SJSA1 (cell line): Measurements from ENCODE around the gene LEP. TPM values are rescaled to one million over a fixed set of nuclear protein-coding genes. Genes with fewer than 3 reads are reported as not detected.
"Not testable (repeated sequence)": the region's sequence is repeated elsewhere in the genome, so short reads cannot be mapped to it uniquely, and the experiment has no call there.

Source experiments
- DNase-seq, 2 experiments: peaks; one replicate each; pipeline ENCODE4 v3.0.0-alpha.2; 2015 to 2020; ENCODE audit warnings: low spot score in 2 of 2, low read depth in 1 of 2
- H3K27ac ChIP-seq: fragments of 250-450 bp; sonication (Bioruptor Pico); 2 replicates; pipeline ENCODE4 v1.5.1; 2020; ENCODE audit warnings: mild to moderate bottlenecking, moderate library complexity
- H3K27me3 ChIP-seq: fragments of 250-450 bp; sonication (Bioruptor Pico); replicated peaks from 2 replicates; pipeline ENCODE4 v1.5.1; 2020; ENCODE audit warnings: mild to moderate bottlenecking, moderate library complexity
- H3K36me3 ChIP-seq: fragments of 250-450 bp; sonication (Bioruptor Pico); 2 replicates; pipeline ENCODE4 v1.5.1; 2020; ENCODE audit warnings: mild to moderate bottlenecking
- H3K4me1 ChIP-seq: fragments of 250-450 bp; sonication (Bioruptor Pico); replicated peaks from 2 replicates; pipeline ENCODE4 v1.6.1; 2021; ENCODE audit warnings: mild to moderate bottlenecking
- H3K4me3 ChIP-seq: fragments of 250-450 bp; sonication (Bioruptor Pico); 2 replicates; pipeline ENCODE4 v1.5.1; 2020; ENCODE audit warnings: mild to moderate bottlenecking
- H3K9me3 ChIP-seq: fragments of 250-450 bp; sonication (Bioruptor Pico); replicated peaks from 2 replicates; pipeline ENCODE4 v1.5.1; 2020; ENCODE audit warnings: mild to moderate bottlenecking
- total RNA-seq: library from RNA; depleted of rRNA; stranded (reverse); fragments of >200 nt; shearing (Covaris generic); gene quantifications from 2 replicates; pipeline ENCODE4 v1.2.3, GENCODE V29; 2014

Gene LEP
- total RNA-seq, 1 experiment from 2014 or later, result not detected

DNA sequence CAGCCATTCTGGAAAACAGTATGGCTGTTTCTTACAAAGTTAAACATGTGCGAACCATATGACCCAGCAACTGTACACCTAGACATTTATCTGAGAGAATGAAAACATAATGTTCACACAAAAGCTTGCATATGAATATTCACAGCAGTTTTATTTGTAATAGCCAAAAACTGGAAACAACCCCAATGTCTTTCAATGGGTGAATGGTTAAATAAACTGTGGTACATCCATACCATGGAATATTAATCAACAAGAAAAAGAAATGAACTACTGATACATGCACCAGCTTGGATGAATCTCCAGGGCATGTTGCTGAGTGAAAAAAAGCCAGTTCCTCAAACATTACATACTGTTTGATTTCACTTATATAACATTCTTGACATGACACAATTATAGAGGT is 37.3 kb downstream of the LEP start:
- Histone ChIP-seq H3K27me3 (no peaks in the 10 kb centered on the region; the same call in 1 of the 2 replicates), H3K27ac (no peak overlapping the region), H3K4me1 (no peaks in the 10 kb centered on the region), H3K9me3 (peaks cover 2% of the 10 kb centered on the region), H3K36me3 (no peaks in the 10 kb centered on the region), H3K4me3 (no peak overlapping the region)
- no peak for DNase-seq

DNA sequence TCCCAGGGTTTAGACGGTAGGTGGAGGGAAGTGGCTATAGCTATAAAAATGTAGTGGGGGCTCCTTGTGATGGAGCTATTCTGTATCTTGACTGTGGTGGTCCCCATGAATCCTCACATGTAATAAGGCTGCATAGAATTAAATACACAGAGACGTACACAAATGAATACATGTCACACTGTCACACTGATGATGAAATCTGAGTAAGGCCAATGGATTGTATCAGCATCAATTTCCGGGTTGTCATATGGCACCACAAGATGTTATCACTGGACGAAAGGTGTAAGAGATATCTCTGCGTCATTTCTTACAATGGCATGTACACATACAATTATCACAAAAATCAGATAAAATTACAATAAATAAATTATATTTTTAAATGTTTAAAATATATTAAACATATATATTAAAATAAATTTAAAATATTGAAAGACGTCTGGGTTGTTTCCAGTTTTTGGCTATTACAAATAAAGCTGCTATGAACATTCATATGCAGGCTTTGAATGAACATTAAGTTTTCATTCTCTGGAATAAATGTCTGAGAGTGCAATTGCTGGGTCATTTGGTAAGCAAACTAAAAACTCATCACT is 38.1 kb downstream of the LEP start:
- Histone ChIP-seq H3K4me1 (no peaks in the 10 kb centered on the region), H3K36me3 (no peaks in the 10 kb centered on the region), H3K27me3 (no peaks in the 10 kb centered on the region; the same call in 1 of the 2 replicates), H3K27ac (no peak overlapping the region), H3K4me3 (no peak overlapping the region), H3K9me3 (peaks cover 2% of the 10 kb centered on the region)
- DNase-seq, result no peak

DNA sequence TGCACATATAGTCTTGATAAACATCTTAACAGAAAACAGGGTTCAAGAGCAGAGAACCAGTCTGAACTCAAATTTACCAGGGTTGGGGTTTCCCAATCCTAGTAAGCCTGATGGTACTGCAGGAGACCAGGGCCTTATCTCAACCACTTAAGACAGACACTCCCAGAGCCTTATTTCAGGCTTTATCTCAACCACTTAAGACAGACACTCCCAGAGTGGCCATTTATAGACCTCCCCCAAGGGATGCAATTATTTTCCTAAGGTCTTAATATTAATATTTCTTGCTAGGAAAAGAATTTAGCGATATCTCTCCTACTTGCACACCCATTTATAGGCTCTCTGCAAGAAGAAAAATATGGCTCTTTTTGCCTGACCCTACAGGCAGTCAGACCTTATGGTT is 39.4 kb downstream of the LEP start:
- not testable (repeated sequence) for H3K9me3 ChIP-seq, H3K27me3 ChIP-seq, H3K4me1 ChIP-seq, H3K4me3 ChIP-seq, H3K36me3 ChIP-seq, DNase-seq, H3K27ac ChIP-seq

DNA sequence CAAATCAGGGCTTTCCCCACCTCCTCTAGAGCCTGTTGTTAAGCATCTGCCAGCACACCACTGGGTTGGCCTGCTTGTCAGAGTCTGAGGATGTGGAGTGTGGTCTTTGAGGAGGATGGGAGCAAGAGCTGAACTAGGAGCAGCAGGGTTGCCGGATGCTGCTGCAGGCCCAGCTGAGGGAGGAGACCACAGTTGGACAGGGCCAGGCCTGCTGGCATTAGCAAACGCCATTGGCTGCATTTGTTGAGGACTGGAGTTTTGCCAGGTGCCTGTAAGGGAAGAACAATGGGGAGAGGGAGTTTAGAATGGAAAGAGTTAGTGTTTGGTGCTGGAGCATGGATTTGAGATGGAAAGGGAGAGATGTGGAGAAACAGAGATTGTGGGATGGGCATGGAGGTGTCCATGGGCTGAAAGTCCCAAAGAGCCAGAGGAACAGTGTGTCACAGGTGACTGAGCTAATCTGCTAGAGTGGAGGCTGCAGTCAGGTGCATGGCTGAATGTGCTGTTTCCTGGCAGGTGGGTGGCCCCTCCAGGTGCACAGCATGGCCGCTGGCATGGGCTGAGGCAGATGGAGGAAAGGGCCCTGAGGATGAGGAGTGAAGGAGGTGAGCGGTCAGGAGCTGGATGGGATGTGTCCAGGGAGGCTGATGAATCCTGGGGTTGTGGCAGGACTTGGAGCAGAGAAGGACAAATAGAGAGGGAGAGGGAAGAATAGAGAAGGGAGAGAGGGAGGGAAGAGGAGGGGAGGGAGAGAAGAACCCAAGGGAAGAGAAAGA is 40.7 kb downstream of the LEP start:
- Histone ChIP-seq H3K27me3 (no peaks in the 10 kb centered on the region), H3K9me3 (peaks cover 2% of the 10 kb centered on the region), H3K4me3 (no peak overlapping the region), H3K4me1 (no peaks in the 10 kb centered on the region), H3K27ac (no peak overlapping the region), H3K36me3 (no peaks in the 10 kb centered on the region)
- DNase-seq, result no peak

DNA sequence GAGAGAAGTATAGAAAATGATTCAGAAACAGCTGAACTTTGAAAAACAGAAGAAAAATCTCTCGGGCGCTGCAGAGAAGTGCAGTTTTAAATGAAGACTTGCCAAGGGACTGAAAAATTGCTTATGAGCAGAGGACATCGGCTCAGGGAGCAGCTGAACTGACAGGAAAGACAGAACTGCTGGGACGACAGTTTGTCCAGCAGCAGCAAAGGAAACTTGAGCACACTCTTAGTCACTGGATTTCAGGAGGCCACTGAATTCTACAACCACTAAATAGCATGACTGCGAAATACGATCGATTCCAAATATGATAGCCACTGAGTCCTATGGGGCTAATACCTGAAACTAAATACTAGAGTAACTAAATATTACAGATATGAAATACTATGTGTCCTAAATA is 43.0 kb downstream of the LEP start:
- Histone ChIP-seq H3K27me3 (no peaks in the 10 kb centered on the region), H3K9me3 (peaks cover under 1% of the 10 kb centered on the region), H3K4me3 (no peak overlapping the region), H3K27ac (no peak overlapping the region), H3K4me1 (no peaks in the 10 kb centered on the region), H3K36me3 (no peaks in the 10 kb centered on the region)
- DNase-seq, result no peak

DNA sequence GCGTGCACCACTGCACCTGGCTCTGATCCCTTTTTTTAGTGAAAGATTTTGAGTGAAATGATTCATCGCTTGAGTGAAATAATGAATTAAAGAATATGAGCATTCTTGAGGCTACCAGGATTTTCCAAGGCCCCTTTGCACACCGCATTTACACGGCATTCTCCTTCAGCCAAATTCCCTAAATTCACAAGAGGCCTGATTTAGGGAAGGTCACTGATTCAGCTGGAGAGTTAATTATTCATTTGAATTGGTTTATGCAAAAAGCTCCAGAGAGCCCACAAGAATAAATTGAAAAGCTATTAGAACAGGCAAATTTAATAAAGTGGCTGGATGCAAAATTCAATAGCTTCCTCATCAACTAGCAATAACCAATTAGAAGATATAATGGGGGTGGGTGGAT is 46.5 kb downstream of the LEP start:
- H3K4me3 ChIP-seq, result no peak overlapping the region
- no peak overlapping the region for H3K27ac ChIP-seq
- no peaks in the 10 kb centered on the region for H3K27me3 ChIP-seq
- H3K36me3 ChIP-seq, result no peaks in the 10 kb centered on the region
- no peaks in the 10 kb centered on the region for H3K4me1 ChIP-seq
- no peak for DNase-seq
- H3K9me3 ChIP-seq, result 0 out of 2 replicates have a peak, but pooled peaks cover 2% of the 10 kb centered on the region

DNA sequence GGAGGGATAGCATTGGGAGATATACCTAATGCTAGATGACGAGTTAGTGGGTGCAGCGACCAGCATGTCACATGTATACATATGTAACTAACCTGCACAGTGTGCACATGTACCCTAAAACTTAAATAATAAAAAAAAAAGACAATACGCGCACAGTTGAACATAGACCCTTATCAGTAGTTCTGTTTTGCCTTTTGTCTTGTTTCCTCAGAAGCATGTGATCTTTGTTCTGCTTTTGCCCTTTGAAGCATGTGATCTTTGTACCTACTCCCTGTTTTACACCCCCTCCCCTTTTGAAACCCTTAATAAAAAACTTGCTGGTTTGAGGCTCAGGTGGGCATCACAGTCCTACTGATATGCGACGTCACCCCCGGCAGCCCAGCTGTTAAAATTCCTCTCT is 56.9 kb downstream of the LEP start:
- not testable (repeated sequence) for H3K4me1 ChIP-seq, H3K9me3 ChIP-seq, H3K4me3 ChIP-seq, DNase-seq, H3K27me3 ChIP-seq, H3K36me3 ChIP-seq, H3K27ac ChIP-seq

DNA sequence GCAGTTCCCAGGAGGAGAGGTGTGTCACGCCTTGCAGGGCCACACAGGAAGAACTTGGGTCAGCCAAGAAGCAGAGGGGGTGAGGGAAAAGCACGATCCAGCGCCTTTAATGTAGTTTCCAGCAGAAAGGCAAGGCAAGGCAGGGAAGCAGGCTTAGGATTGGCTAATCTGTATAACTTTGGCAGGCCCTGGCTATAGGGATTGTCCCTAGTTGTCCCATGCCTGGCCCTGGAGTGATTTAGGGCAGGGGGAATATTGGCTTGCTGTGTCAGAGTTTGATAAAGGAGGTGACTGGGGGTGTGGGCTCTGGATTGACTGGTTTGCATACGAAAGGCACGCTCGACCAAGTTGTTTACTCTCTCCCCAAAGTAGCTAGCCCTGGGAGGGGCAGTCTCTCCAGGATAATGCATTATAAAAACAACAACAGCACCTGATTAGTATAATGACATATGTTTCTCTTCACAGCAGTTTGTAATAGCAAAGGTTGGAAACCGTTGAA is 58.1 kb downstream of the LEP start:
- Histone ChIP-seq H3K4me1 (no peaks in the 10 kb centered on the region), H3K27me3 (no peaks in the 10 kb centered on the region), H3K27ac (no peak overlapping the region), H3K36me3 (peaks cover 5% of the 10 kb centered on the region; the same call in 1 of the 2 replicates), H3K4me3 (no peak overlapping the region), H3K9me3 (no peaks in the 10 kb centered on the region)
- DNase-seq, result no peak

DNA sequence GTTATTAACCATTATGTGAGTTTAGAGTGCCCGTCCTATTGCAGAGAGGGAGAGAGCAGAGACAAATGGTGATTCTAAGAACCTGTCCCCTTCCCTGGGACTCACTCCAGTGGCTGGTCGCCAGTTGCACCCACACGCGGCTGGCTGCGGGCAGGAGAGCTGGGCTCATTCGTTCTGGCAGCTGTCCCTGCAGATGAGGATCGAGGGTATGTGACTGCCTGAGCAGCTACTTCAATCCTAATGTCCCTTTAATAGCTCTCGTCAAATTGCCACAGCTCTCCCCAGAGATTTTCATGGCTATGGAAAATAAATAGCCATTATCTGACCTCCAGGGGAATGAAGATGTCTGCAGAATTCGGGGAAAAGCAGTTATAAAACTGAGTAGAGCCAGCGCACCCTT is 61.1 kb downstream of the LEP start:
- no peak overlapping the region for H3K27ac ChIP-seq
- H3K4me1 ChIP-seq, result no peaks in the 10 kb centered on the region
- no peak overlapping the region for H3K4me3 ChIP-seq
- H3K36me3 ChIP-seq, result peaks cover 29% of the 10 kb centered on the region
- no peak for DNase-seq
- no peaks in the 10 kb centered on the region for H3K27me3 ChIP-seq
- H3K9me3 ChIP-seq, result no peaks in the 10 kb centered on the region

DNA sequence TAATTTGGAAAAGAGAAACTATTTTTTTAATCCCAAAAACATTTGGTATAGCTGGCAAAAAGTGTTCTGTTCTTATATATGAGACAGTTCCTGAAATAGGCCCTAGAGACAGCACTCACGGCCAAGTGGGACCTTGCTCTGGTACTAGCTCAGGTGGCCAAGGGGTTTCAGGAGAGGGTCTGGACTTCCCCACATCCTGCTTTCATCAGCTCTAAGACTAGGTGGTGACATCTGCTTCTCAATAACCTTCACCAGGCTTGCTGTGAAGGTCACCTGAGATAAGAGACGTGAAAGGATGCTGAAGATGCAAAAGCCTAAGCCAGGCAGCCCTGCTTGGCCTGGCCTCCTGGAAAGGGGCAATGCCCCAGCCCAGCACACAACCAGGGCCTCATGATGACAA is 62.1 kb downstream of the LEP start:
- Histone ChIP-seq H3K27me3 (no peaks in the 10 kb centered on the region), H3K36me3 (peaks cover 32% of the 10 kb centered on the region), H3K4me3 (no peak overlapping the region), H3K4me1 (no peaks in the 10 kb centered on the region), H3K9me3 (no peaks in the 10 kb centered on the region), H3K27ac (no peak overlapping the region)
- DNase-seq, result no peak

DNA sequence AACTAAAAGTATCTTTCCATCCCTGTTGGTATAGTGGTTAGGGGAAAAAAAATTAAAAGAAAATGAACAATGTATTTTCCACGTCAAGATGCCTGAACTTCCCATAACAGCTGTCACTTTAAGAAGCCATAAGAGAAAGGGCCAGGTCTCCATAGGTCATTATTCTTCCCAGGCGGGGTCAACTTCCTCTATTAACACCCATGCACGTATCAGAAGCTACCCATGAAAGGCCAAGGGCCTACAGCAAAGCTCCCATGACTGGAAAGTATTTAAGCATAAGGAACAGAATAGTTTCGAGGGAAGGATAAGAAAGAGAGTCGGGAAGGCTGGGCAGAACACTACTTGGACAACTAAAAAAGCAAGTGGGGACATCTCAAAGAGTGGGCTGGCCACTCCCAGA is 62.6 kb downstream of the LEP start:
- Histone ChIP-seq H3K4me3 (no peak overlapping the region), H3K36me3 (peaks cover 35% of the 10 kb centered on the region), H3K27me3 (no peaks in the 10 kb centered on the region), H3K4me1 (no peaks in the 10 kb centered on the region), H3K9me3 (no peaks in the 10 kb centered on the region), H3K27ac (no peak overlapping the region)
- no peak for DNase-seq

DNA sequence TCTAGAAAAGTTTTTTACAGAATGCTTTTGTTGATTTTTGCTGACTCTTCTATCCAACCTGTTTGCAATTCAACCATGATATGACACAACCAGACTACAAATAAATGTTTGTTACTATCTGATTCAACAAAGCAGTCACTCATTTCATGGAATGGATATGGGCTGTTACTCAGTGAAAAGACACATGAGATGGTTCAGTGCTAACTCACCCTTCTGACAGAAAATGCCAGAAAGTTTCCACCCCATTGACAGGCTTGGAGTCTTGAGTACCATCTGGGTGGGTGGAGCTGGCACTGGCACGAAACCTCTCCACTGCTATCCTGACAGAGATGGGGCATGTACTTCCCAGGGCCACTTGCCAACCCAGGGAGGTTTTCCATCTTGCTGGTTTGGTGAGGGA is 63.1 kb downstream of the LEP start:
- no peak for DNase-seq

DNA sequence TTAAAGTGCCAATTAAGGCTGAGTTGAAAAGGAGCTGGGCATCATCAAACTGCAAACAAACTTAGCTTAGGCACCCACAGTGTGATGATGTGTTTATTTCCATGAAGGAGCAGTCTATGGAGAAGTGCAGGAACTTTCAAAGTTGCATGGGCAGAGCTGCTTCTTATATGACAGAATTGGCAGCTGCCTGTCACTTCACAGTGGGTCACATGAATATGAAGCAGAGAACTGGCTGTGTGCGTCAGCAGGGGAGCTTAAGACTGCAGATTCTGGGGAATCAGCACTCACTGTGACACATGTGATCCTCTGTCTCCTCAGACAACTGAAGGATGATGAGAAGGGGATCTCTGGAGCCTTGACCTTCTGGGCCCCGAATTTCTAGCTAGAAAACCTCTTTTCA is 66.0 kb downstream of the LEP start:
- DNase-seq, result no peak
- no peaks in the 10 kb centered on the region for H3K9me3 ChIP-seq
- H3K27me3 ChIP-seq, result no peaks in the 10 kb centered on the region
- H3K27ac ChIP-seq, result no peak overlapping the region
- peaks cover 59% of the 10 kb centered on the region for H3K36me3 ChIP-seq
- no peak overlapping the region for H3K4me3 ChIP-seq
- H3K4me1 ChIP-seq, result no peaks in the 10 kb centered on the region

More for the DNA sequence above, 63.1 kb downstream of the LEP start:
- Histone ChIP-seq H3K4me1 (no peaks in the 10 kb centered on the region), H3K4me3 (no peak overlapping the region), H3K27ac (no peak overlapping the region), H3K27me3 (no peaks in the 10 kb centered on the region), H3K9me3 (no peaks in the 10 kb centered on the region), H3K36me3 (peaks cover 39% of the 10 kb centered on the region)
